Activated naive CD4-positive, alpha-beta T cell treated with Interleukin-2 at 50 U/mL for 16 hours (primary cell): ENCODE results near the gene P2RY12.

Experiments used
- DNase-seq: peaks from one replicate; pipeline ENCODE4 v3.0.0-alpha.2; 2020

The P2RY12 gene

GRCh38 chr3:151305060-151305774 lies 79.3 kb downstream of the P2RY12 start:
- DNase-seq: peak; percentile 35

DNA sequence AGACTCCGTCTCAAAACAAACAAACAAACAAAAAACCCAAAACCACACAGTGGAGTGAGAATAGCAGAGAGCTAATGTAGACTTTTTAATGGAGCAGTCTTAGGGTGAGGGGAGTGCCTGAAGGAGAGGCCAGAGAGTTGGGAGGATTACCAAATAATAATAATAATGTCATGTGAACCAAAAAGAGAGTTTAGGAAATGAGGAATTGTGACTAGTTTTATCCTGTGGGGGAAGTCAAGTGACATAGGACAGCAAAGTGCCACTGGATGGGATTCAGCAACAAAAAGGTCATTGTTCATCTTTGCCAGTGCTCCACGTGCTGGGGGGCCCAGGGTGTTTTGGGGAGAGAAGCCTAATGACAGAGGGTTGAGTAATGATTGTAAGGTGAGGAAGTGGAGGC lies 80.8 kb downstream of the P2RY12 start:
- DNase-seq: peak; percentile 14

GRCh38 chr3:151301787-151302186 lies 82.8 kb downstream of the P2RY12 start:
- DNase-seq: no peak

- no peak for DNase-seq
Observed at GRCh38 chr3:151300539-151300938, 84.0 kb downstream of the P2RY12 start.

GRCh38 chr3:151299006-151299405 lies 85.5 kb downstream of the P2RY12 start:
- DNase-seq: no peak

DNA sequence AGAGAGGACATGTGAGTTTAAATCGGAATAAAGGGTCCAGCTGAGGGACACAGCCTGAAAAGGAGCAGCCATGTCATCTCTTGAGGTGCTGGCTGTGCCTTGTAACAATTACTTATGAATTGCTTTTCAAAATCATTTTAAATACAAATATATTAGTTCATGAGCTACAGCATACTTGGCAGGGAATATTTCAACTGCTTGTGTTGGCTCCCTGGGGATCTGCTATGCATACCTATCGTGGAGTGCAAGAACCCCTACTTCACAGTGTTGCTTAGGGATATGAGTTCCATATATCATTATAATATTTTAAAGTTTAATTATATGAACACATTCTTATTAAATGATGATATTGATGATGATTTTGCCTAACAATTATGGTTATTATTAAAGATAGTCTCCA lies 87.1 kb downstream of the P2RY12 start:
- no peak for DNase-seq

DNA sequence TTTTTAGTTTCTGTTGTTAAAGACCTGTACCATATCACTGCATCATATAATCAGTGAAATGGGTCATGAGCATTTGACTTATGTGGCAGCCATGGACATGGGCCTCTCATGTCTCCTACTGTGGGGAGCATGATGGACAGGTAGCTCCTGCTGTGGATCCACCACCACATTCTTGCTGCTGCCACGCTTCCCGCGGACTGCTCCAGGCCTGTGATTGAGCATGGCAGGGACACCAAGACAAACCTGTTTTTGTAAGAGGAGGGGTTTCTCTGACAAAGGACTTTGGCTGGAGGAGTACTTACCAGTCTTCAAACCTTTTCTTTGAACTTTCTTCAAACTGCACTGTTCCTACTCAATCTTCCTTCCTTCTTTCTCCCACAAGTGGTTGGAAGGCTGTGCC lies 88.3 kb downstream of the P2RY12 start:
- no peak for DNase-seq

- DNase-seq: no peak
Observed at GRCh38 chr3:151293127-151293526, 91.4 kb downstream of the P2RY12 start.

GRCh38 chr3:151290673-151291072 lies 93.9 kb downstream of the P2RY12 start:
- DNase-seq: no peak

DNA sequence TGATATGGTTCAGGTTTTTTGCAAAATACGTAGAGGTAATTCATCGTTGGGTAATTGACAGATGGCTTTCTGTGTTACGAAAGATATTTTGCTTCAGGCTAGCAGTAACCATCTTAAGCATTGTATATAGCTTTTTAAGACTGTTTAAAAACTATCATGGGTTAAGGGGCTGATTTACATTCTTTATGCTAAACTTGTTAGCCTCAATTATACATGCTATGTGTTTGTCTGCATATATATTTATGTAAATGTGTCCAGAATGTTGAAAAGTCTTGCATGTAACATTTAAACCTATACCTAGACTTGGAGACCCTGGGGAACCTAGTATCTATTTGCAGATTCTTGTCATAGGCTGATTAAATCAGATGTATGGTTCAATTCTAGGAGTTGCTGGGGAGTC lies 95.1 kb downstream of the P2RY12 start:
- no peak for DNase-seq
